Naive thymus-derived CD4-positive, alpha-beta T cell (primary cell): ENCODE results near the gene KIFC1. TPM values are rescaled to one million over a fixed set of nuclear protein-coding genes. Genes with fewer than 3 reads are reported as not detected.
A peak's percentile ranks its signal among the peaks of the same experiment; 100 is the strongest.

Source experiments
- ATAC-seq: fragments of 150-1000 bp; cut with Tn5 transposase; 2 replicates; pipeline ENCODE4 v1.10.0; 2021; ENCODE audit warnings: mild to moderate bottlenecking, moderate library complexity
- CTCF ChIA-PET: fragments of 350-600 bp; sonication (Branson Sonifier 250); formaldehyde crosslinking; loops from one replicate; lab custom pipeline; 2021; ENCODE audit warnings: antibody characterized with exemption; lab: Charles Lee
- POLR2A ChIA-PET: fragments of 350-600 bp; sonication (Branson Sonifier 250); formaldehyde crosslinking; loops from one replicate; lab custom pipeline; 2021; ENCODE audit warnings: antibody characterized with exemption, inconsistent platforms; lab: Charles Lee
- DNase-seq, 9 donors: peaks; one replicate each; pipeline versions ENCODE4 v3.0.0 to v3.0.0-alpha.2; 2020 to 2022; ENCODE audit warnings: mixed read lengths in 1 of 9
- H3K27ac ChIP-seq: one replicate; pipeline ENCODE4 v1.7.0; 2013; ENCODE audit warnings: mild to moderate bottlenecking, low read depth, low read length, moderate library complexity
- H3K27me3 ChIP-seq, 2 donors: one replicate each; pipeline ENCODE4 v1.7.0; 2013; ENCODE audit warnings: low read length in 2 of 2, mild to moderate bottlenecking in 2 of 2, moderate library complexity in 2 of 2; ENCODE audit not compliant: control insufficient read depth in 2 of 2, insufficient read depth in 2 of 2
- H3K36me3 ChIP-seq, 3 experiments: 1 replicate in 2 of 3; 2 replicates in 1 of 3; pipeline ENCODE4 v1.7.0; 2013; ENCODE audit warnings: low read length in 3 of 3, mild to moderate bottlenecking in 3 of 3, moderate library complexity in 1 of 3; ENCODE audit not compliant: insufficient read depth in 3 of 3, control insufficient read depth in 2 of 3
- H3K4me1 ChIP-seq, 2 donors: one replicate each; pipeline ENCODE4 v1.7.0; 2013; ENCODE audit warnings: low read length in 2 of 2, mild to moderate bottlenecking in 2 of 2, moderate library complexity in 1 of 2; ENCODE audit not compliant: control insufficient read depth in 2 of 2, insufficient read depth in 2 of 2
- H3K4me3 ChIP-seq: 2 replicates; pipeline ENCODE4 v1.7.0; 2013; ENCODE audit warnings: mild to moderate bottlenecking, low read length
- H3K9me3 ChIP-seq, 3 experiments: 1 replicate in 2 of 3; 2 replicates in 1 of 3; pipeline ENCODE4 v1.7.0; 2013; ENCODE audit warnings: low read length in 3 of 3; ENCODE audit not compliant: control insufficient read depth in 2 of 3
- H3K27ac Mint-ChIP-seq, 9 donors: one replicate each; pipeline ENCODE4 v1.8.0; 2020 to 2022; ENCODE audit warnings: mixed read lengths in 9 of 9, mild to moderate bottlenecking in 8 of 9, moderate library complexity in 5 of 9, inconsistent platforms in 2 of 9
- H3K27me3 Mint-ChIP-seq, 5 donors: one replicate each; pipeline ENCODE4 v1.8.0; 2021 to 2022; ENCODE audit warnings: mixed read lengths in 5 of 5, mild to moderate bottlenecking in 1 of 5
- H3K36me3 Mint-ChIP-seq, 5 donors: one replicate each; pipeline ENCODE4 v1.8.0; 2020 to 2022; ENCODE audit warnings: mixed read lengths in 5 of 5, mild to moderate bottlenecking in 3 of 5, inconsistent platforms in 1 of 5
- H3K4me1 Mint-ChIP-seq, 7 donors: one replicate each; pipeline ENCODE4 v1.8.0; 2020 to 2022; ENCODE audit warnings: mixed read lengths in 7 of 7, mild to moderate bottlenecking in 3 of 7, inconsistent platforms in 1 of 7
- H3K4me3 Mint-ChIP-seq, 10 donors: one replicate each; pipeline ENCODE4 v1.8.0; 2020 to 2022; ENCODE audit warnings: mild to moderate bottlenecking in 10 of 10, mixed read lengths in 10 of 10, moderate library complexity in 6 of 10, inconsistent platforms in 2 of 10
- H3K9me3 Mint-ChIP-seq, 11 donors: one replicate each; pipeline ENCODE4 v1.8.0; 2020 to 2022; ENCODE audit warnings: mixed read lengths in 11 of 11, mild to moderate bottlenecking in 4 of 11, inconsistent platforms in 1 of 11, moderate library complexity in 1 of 11
- intact Hi-C, 2 donors: fragments of 100-400 bp; cut with micrococcal nuclease; formaldehyde crosslinking; loops; one replicate each; pipeline ENCODE4 v1.15.1; 2023
- polyA plus RNA-seq, 2 donors: library from polyadenylated mRNA; unstranded; fragments of 300-500 nt; fragmentation: Illumina TruSeq; gene quantifications; one replicate each; pipeline ENCODE4 v1.2.3, GENCODE V29; 2021
- total RNA-seq, 6 experiments: library from RNA in 5 of 6; stranded (reverse) in 5 of 6; gene quantifications; 1 replicate in 5 of 6; 2 replicates in 1 of 6; pipeline ENCODE4 v1.2.3 and lab custom pipeline; 2021 to 2026

KIFC1 gene
- total and polyA plus RNA-seq, 7 experiments from 2014 or later: 0.18 to 87.9 (median 1.1) TPM

- no peaks in the 10 kb centered on the region for H3K9me3 ChIP-seq
- CTCF ChIA-PET: interaction anchor here (0.6 to 1.3 kb wide), 8 partner anchors 11 to 111 kb away, joined by 3 to 6 read pairs (median 3); partner anchors contain the start of genes CUTA, KIFC1, ZBTB22 and ZBTB9
- peaks cover 0 to 4% (median 0%) of the 10 kb centered on the region in 3 experiments for H3K36me3 ChIP-seq
- intact Hi-C loops: loop anchor here (2.0 to 10.0 kb wide), 8 partner anchors 52 to 1252 kb away; partner anchors contain the start of genes RGL2 (in 2 of the 2), AGPAT1 (in 1 of the 2), ITPR3 (in 1 of the 2) and RNF5 (in 1 of the 2)
- peak overlapping the region; percentile 71 for H3K4me3 ChIP-seq
- Mint-ChIP-seq H3K9me3 (no peaks in the 10 kb centered on the region), H3K27me3 (no peaks in the 10 kb centered on the region), H3K4me3 (peak overlapping the region; percentile 86 to 98 (median 92)), H3K4me1 (peaks cover 69 to 84% (median 79%) of the 10 kb centered on the region in 7 donors), H3K27ac (peak overlapping the region; percentile 81 to 98 (median 96)), H3K36me3 (peaks cover 0 to 27% (median 0%) of the 10 kb centered on the region in 5 donors)
- no peak for DNase-seq
- POLR2A ChIA-PET: interaction anchor here (0.7 to 4.4 kb wide), 17 partner anchors 11 to 282 kb away, joined by 3 to 61 read pairs (median 6); partner anchors contain the start of genes B3GALT4, BAK1, CUTA and ITPR3
- no peaks in the 10 kb centered on the region for H3K27me3 ChIP-seq
- H3K4me1 ChIP-seq: peaks cover 51 to 59% of the 10 kb centered on the region in 2 donors
- H3K27ac ChIP-seq: peak overlapping the region; percentile 88
- no peak for ATAC-seq
These were observed 37.5 kb downstream of the KIFC1 start for GRCh38 chr6:33428966-33429749.

- peak overlapping the region; percentile 86 to 98 (median 92) for H3K4me3 Mint-ChIP-seq
- CTCF ChIA-PET: interaction anchor here (0.6 to 1.6 kb wide), 6 partner anchors 16 to 150 kb away, joined by 3 to 6 read pairs (median 3); partner anchors contain the start of genes BAK1, ZBTB22 and ZBTB9
These were observed 38.1 kb downstream of the KIFC1 start for GRCh38 chr6:33429750-33430052.

GRCh38 chr6:33430334-33430733 lies 38.7 kb downstream of the KIFC1 start:
- H3K4me3 ChIP-seq: peak overlapping the region; percentile 52
- intact Hi-C loops: no loop called here
- ATAC-seq: no peak

More at GRCh38 chr6:33429750-33430052, 38.1 kb downstream of the KIFC1 start:
- peaks cover 66 to 80% (median 73%) of the 10 kb centered on the region in 7 donors for H3K4me1 Mint-ChIP-seq
- Histone ChIP-seq H3K4me3 (peak overlapping the region; percentile 71), H3K27me3 (no peaks in the 10 kb centered on the region), H3K9me3 (no peaks in the 10 kb centered on the region), H3K27ac (peak overlapping the region; percentile 88), H3K4me1 (peaks cover 49 to 58% of the 10 kb centered on the region in 2 donors), H3K36me3 (peaks cover 0 to 4% (median 0%) of the 10 kb centered on the region in 3 experiments)
- ATAC-seq: no peak
- POLR2A ChIA-PET: interaction anchor here (1.0 to 4.4 kb wide), 16 partner anchors 12 to 458 kb away, joined by 3 to 61 read pairs (median 7); partner anchors contain the start of genes BAK1, CUTA, ITPR3 and PHF1
- peak in 6 of 9 donors; percentile 48 to 70 (median 58) for DNase-seq
- peak overlapping the region; percentile 81 to 98 (median 96) for H3K27ac Mint-ChIP-seq
- no peaks in the 10 kb centered on the region for H3K27me3 Mint-ChIP-seq
- intact Hi-C loops: loop anchor here (2.0 to 10.0 kb wide), 8 partner anchors 51 to 1252 kb away; partner anchors contain the start of genes RGL2 (in 2 of the 2), AGPAT1 (in 1 of the 2), ITPR3 (in 1 of the 2) and RNF5 (in 1 of the 2)
- no peaks in the 10 kb centered on the region for H3K9me3 Mint-ChIP-seq
- H3K36me3 Mint-ChIP-seq: peaks cover 0 to 22% (median 0%) of the 10 kb centered on the region in 5 donors

GRCh38 chr6:33430991-33431879 lies 39.6 kb downstream of the KIFC1 start:
- ATAC-seq (peak; percentile 82), DNase-seq (peak; percentile 65 to 89 (median 87))
- peaks cover 0 to 15% (median 9%) of the 10 kb centered on the region in 5 donors for H3K36me3 Mint-ChIP-seq
- ChIA-PET CTCF (interaction anchor here (0.9 to 1.8 kb wide), 7 partner anchors 13 to 307 kb away, joined by 3 to 7 read pairs (median 4); partner anchors contain the start of genes BAK1, CUTA and ZBTB9), POLR2A (interaction anchor here (0.7 to 4.4 kb wide), 24 partner anchors 9 to 459 kb away, joined by 3 to 61 read pairs (median 6); partner anchors contain the start of genes B3GALT4, CUTA, PHF1 and RPS18)
- Histone ChIP-seq H3K4me3 (peak overlapping the region; percentile 52), H3K27ac (peak overlapping the region; percentile 88), H3K4me1 (peaks cover 42 to 51% of the 10 kb centered on the region in 2 donors), H3K9me3 (no peaks in the 10 kb centered on the region), H3K27me3 (no peaks in the 10 kb centered on the region), H3K36me3 (peaks cover 0 to 17% (median 7%) of the 10 kb centered on the region in 3 experiments)
- H3K27ac Mint-ChIP-seq: peak overlapping the region; percentile 81 to 98 (median 96)
- intact Hi-C loops: loop anchor here (1.0 kb wide), 5 partner anchors 21 to 140 kb away; partner anchors contain the start of genes KIFC1 (in 2 of the 2) and ZBTB9 (in 2 of the 2)
- no peaks in the 10 kb centered on the region for H3K27me3 Mint-ChIP-seq
- peaks cover 56 to 69% (median 64%) of the 10 kb centered on the region in 7 donors for H3K4me1 Mint-ChIP-seq
- peak overlapping the region; percentile 86 to 98 (median 92) for H3K4me3 Mint-ChIP-seq
- H3K9me3 Mint-ChIP-seq: no peaks in the 10 kb centered on the region

More at GRCh38 chr6:33430334-33430733, 38.7 kb downstream of the KIFC1 start:
- no peaks in the 10 kb centered on the region for H3K27me3 ChIP-seq
- no peaks in the 10 kb centered on the region for H3K9me3 ChIP-seq
- H3K4me1 Mint-ChIP-seq: peaks cover 60 to 73% (median 67%) of the 10 kb centered on the region in 7 donors
- ChIA-PET CTCF (interaction anchor here (0.9 to 1.8 kb wide), 8 partner anchors 12 to 306 kb away, joined by 3 to 7 read pairs (median 4); partner anchors contain the start of genes BAK1, CUTA and ZBTB9), POLR2A (interaction anchor here (0.7 to 4.4 kb wide), 23 partner anchors 8 to 458 kb away, joined by 3 to 61 read pairs (median 6); partner anchors contain the start of genes B3GALT4, BAK1, CUTA and ITPR3)
- H3K9me3 Mint-ChIP-seq: no peaks in the 10 kb centered on the region
- H3K27ac Mint-ChIP-seq: peak overlapping the region; percentile 81 to 98 (median 96)
- peak in 3 of 9 donors; percentile 37 to 53 (median 45) for DNase-seq
- peaks cover 43 to 51% of the 10 kb centered on the region in 2 donors for H3K4me1 ChIP-seq
- H3K4me3 Mint-ChIP-seq: peak overlapping the region; percentile 86 to 98 (median 92)
- no peaks in the 10 kb centered on the region for H3K27me3 Mint-ChIP-seq
- peaks cover 0 to 16% (median 4%) of the 10 kb centered on the region in 5 donors for H3K36me3 Mint-ChIP-seq
- H3K36me3 ChIP-seq: peaks cover 0 to 8% (median 2%) of the 10 kb centered on the region in 3 experiments
- peak overlapping the region; percentile 88 for H3K27ac ChIP-seq

- Mint-ChIP-seq H3K27me3 (no peaks in the 10 kb centered on the region), H3K27ac (peak overlapping the region; percentile 58 to 97 (median 87)), H3K36me3 (peaks cover 0 to 20% (median 9%) of the 10 kb centered on the region in 5 donors), H3K9me3 (no peaks in the 10 kb centered on the region), H3K4me1 (peaks cover 51 to 61% (median 58%) of the 10 kb centered on the region in 7 donors), H3K4me3 (peak overlapping the region; percentile 36 to 98 (median 92))
- Histone ChIP-seq H3K4me3 (peak overlapping the region; percentile 52), H3K9me3 (no peaks in the 10 kb centered on the region), H3K4me1 (peaks cover 41 to 50% of the 10 kb centered on the region in 2 donors), H3K36me3 (peaks cover 3 to 25% (median 7%) of the 10 kb centered on the region in 3 experiments), H3K27ac (peak overlapping the region; percentile 88), H3K27me3 (no peaks in the 10 kb centered on the region)
- ATAC-seq (no peak), DNase-seq (no peak)
- ChIA-PET CTCF (interaction anchor here (0.6 to 1.8 kb wide), 2 partner anchors 14 to 114 kb away, joined by 3 to 7 read pairs; partner anchors contain the start of gene CUTA), POLR2A (interaction anchor here (1.3 to 4.4 kb wide), 6 partner anchors 10 to 22 kb away, joined by 3 to 61 read pairs (median 25); partner anchors contain the start of genes CUTA, PHF1, SYNGAP1 and ZBTB9)
- intact Hi-C loops: loop anchor here (1.0 kb wide), 5 partner anchors 22 to 139 kb away; partner anchors contain the start of genes KIFC1 (in 2 of the 2) and ZBTB9 (in 2 of the 2)
These were observed 40.4 kb downstream of the KIFC1 start for GRCh38 chr6:33431880-33432541.
